Central memory CD4-positive, alpha-beta T cell (primary cell): Measurements from ENCODE around the gene ADGRG7.

ENCODE experiments used
- DNase-seq: peaks from one replicate; pipeline ENCODE4 v3.0.0; 2022

The ADGRG7 gene

GRCh38 chr3:100702082-100702979, 92.9 kb downstream of the ADGRG7 start:
- no peak for DNase-seq

DNA sequence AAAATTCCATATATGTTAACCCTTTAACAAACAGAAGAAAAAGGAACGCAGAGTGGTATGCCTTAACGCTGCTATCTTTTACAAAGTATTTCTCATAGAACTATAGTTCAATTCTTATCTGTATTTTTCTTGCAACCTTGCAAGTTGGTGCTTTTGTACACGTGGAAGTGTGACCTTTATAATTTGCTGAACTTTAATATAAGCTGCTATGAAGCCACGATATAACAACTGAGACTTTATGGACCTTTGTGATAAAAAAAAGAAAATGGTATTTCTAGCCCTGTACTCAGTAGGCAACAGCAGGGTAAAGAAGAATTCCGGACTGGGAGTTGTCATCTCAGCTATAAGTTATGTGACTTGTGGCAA, 93.6 kb downstream of the ADGRG7 start:
- no peak for DNase-seq

DNA sequence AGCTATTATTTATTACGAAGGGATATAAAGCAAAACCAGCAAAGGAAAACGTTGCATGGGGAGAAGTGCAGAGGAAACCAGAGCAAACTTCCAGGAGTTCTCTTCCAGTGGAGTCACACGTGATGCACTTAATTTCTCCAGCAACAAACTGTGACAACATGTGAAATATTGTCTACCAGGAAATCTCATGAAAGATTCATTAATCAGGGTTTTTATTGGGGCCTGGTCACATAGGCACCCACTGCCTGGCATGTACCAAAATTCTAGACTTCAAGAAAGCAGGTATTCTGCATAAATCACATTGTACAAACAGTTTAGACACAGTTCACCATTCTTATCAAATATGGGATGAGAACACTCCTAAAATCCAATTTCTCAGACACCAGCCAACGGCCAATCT, 94.5 kb downstream of the ADGRG7 start:
- DNase-seq: no peak

GRCh38 chr3:100706365-100706764, 97.0 kb downstream of the ADGRG7 start:
- no peak for DNase-seq

- DNase-seq: no peak
Observed at GRCh38 chr3:100708644-100708988, 99.2 kb downstream of the ADGRG7 start.

GRCh38 chr3:100708989-100709841, 99.8 kb downstream of the ADGRG7 start, which contains the start of gene TFG:
TSS of gene TFG (plus strand) at chr3:100709494. CDS start at chr3:100713686, 4,192 bp downstream.
- DNase-seq: peak; percentile 98

- peak; percentile 22 for DNase-seq
Observed at GRCh38 chr3:100709842-100710260, 100.5 kb downstream of the ADGRG7 start.

DNA sequence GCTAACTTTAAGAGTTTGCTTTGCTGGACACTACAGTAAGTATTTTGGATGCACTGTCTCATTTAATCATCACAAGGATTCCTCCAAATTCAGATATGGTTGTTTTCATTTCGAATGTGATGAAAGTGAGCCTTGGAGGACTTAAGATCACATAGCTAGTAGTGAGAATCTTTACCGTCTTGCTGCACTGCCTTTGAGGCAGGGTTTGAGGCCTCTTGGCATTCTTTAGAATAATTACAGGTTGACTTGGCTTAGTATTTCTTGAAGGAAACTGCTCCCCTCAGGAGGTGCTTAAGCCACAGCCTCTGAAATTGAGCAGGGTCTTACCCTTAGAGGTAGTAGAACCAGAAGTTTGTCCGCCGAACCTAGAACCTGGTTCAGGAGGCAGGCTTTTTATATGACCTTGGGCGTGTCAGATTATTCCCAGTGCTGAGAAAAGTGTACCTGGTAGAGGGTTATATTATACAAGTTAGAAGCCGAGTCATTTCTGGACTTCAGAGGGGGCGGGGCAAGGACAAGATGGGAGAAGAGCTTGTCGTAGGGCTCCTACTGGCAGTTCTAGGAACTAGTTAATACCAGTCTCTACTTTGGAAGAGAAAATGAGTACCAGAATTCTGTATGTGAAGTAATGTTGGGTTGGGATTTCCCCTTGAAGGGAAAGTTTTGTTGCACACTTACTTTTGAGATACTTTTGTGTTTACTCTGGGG, 101.0 kb downstream of the ADGRG7 start:
- peak; percentile 48 for DNase-seq

DNA sequence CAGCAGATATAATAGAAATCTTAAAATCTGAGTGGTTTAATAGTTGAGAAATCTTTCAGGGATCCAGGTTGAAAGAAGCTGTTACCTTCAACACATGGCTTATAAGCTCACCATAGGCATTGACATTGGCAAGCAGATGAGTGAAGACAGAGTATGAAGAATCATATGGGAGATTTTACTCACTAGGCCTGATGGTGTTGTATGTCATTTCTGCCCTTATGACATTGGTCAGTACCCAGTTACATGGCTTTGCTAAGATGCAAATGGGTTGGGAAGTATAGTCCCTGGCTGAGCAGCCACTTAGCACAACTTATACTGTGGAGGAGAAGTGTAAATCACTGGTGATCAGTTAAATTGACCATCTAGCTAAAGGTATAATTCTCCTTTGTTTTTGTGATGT, 105.8 kb downstream of the ADGRG7 start:
- DNase-seq: no peak

GRCh38 chr3:100717063-100717462, 107.7 kb downstream of the ADGRG7 start:
- DNase-seq: no peak

GRCh38 chr3:100717637-100718487, 108.5 kb downstream of the ADGRG7 start:
- DNase-seq: no peak

DNA sequence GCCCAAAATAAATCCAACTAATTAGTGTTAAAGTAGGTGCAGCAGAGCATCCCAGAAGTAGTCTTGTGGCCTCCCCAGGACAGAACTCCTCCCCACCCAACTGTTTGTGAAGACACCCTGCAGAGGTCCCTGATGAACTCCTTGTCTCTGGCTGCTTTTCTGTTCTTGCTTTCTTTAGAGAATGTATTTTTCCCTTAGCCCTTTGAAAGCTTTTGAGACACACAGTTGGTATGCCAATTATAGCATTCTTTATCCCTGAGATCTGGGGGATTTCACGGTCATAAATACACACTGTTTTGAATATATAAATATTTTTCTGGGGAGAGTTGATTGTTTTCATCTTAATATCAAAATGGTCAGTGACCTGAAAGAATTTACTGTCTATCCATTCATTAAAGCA, 109.7 kb downstream of the ADGRG7 start:
- DNase-seq: no peak

DNA sequence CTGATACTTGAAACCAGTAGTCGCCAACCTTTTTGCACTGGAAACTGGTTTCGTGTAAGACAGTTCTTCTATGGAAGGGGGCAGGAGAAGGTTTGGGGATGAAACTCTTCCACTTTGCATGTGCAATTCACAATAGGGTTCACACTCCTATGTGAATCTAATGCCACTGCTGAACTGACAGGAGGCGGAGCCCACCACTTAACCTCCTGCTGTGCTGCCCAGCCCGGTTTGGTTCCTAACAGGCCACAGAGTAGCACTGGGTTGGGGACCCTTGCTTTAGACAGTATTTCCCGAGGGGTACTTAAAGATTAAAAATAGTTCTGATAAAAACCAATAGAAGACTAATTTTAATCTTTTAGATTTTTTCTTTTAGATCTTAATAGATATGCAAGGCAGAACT, 111.0 kb downstream of the ADGRG7 start:
- DNase-seq: no peak

- no peak for DNase-seq
Observed at GRCh38 chr3:100725935-100726513, 116.6 kb downstream of the ADGRG7 start.

- no peak for DNase-seq
Observed at GRCh38 chr3:100726706-100727105, 117.3 kb downstream of the ADGRG7 start.

GRCh38 chr3:100730524-100730923, 121.1 kb downstream of the ADGRG7 start:
- no peak for DNase-seq

GRCh38 chr3:100732435-100732834, 123.0 kb downstream of the ADGRG7 start:
- DNase-seq: no peak

- no peak for DNase-seq
Observed at GRCh38 chr3:100737334-100737733, 127.9 kb downstream of the ADGRG7 start.

GRCh38 chr3:100740207-100740606, 130.8 kb downstream of the ADGRG7 start:
- no peak for DNase-seq

DNA sequence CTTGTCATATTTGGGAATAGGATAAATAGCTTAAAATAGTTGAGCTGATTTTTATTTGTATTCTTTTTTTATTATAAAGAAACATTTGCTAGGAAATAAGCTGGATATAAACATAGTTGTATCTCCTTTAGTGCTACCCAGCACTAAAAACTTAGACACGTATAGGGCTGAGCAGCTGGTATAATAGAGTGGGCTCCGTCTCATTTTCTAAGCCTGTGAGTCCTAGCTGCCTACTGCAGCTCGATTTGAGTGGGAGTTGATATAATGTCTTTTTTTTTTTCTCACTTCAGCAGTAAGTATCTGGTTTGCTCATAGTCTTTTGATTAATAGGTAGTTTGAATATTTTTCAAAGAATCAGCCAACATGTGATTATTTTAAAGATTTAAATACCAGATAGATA, 134.1 kb downstream of the ADGRG7 start:
- no peak for DNase-seq

DNA sequence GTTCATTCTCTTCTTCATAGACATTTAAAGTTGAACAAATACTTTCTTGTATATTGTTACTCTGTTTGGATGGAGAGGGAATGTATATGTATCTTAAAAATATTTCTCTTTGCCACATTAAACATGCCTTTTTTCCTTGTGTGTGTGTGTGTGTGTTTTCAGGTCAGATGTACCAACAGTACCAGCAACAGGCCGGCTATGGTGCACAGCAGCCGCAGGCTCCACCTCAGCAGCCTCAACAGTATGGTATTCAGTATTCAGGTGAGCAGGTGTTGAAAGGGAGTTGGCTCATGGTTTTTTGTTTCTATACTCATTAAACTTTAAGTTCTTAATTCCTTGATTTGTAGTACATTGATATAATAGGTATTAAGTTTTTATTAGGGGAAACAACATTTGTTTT, 135.3 kb downstream of the ADGRG7 start:
- DNase-seq: no peak
